ENCODE measurements around the gene ZFAND3. TPM values are rescaled to one million over a fixed set of nuclear protein-coding genes. Genes with fewer than 3 reads are reported as not detected.

Gene ZFAND3
- total and polyA plus RNA-seq, 9 donors: 16.6 to 220 (median 51.9) TPM

- Histone ChIP-seq H3K27ac (no peak overlapping the region), H3K9me3 (no peaks in the 10 kb centered on the region), H3K36me3 (no peaks in the 10 kb centered on the region), H3K4me1 (ENCODE audit: insufficient read depth) (peaks cover 13% of the 10 kb centered on the region), H3K4me3 (no peak overlapping the region), H3K27me3 (no peaks in the 10 kb centered on the region)
- TF ChIP-seq CTCF (IDR thresholded peaks at IDR 0.05) (no peak), POLR2A (IDR thresholded peaks at IDR 0.05) (no peak), EP300 (IDR thresholded peaks at IDR 0.05) (no peak)
- 89 to 96% (median 93%) methylated on average over 3 of the region's 3 CpGs for WGBS, 3 donors
- intact Hi-C loops (cut with DNase I): no loop called here
- no peak for DNase-seq
Measured at GRCh38 chr6:37983720-37984501, 164.4 kb downstream of the ZFAND3 start.

GRCh38 chr6:37984578-37984977 lies 165.1 kb downstream of the ZFAND3 start:
- Histone ChIP-seq H3K27me3 (no peaks in the 10 kb centered on the region), H3K9me3 (no peaks in the 10 kb centered on the region), H3K4me3 (no peak overlapping the region), H3K4me1 (ENCODE audit: insufficient read depth) (peaks cover 13% of the 10 kb centered on the region), H3K36me3 (no peaks in the 10 kb centered on the region), H3K27ac (no peak overlapping the region)
- no peak for DNase-seq
- 91 to 94% (median 93%) methylated on average over 2 of the region's 2 CpGs for WGBS, 3 donors
- TF ChIP-seq CTCF (IDR thresholded peaks at IDR 0.05): no peak
- TF ChIP-seq EP300 (IDR thresholded peaks at IDR 0.05): no peak
- TF ChIP-seq POLR2A (IDR thresholded peaks at IDR 0.05): no peak
- intact Hi-C loops (cut with DNase I): no loop called here

GRCh38 chr6:37985355-37985754 lies 165.8 kb downstream of the ZFAND3 start:
- intact Hi-C loops (cut with DNase I): no loop called here
- Histone ChIP-seq H3K4me1 (ENCODE audit: insufficient read depth) (peaks cover 12% of the 10 kb centered on the region), H3K27ac (no peak overlapping the region), H3K9me3 (no peaks in the 10 kb centered on the region), H3K36me3 (no peaks in the 10 kb centered on the region), H3K4me3 (no peak overlapping the region), H3K27me3 (no peaks in the 10 kb centered on the region)
- no peak for TF ChIP-seq POLR2A (IDR thresholded peaks at IDR 0.05)
- DNase-seq: no peak
- WGBS, 3 donors: 88 to 91% (median 90%) methylated on average over 7 of the region's 7 CpGs

GRCh38 chr6:37987018-37987417 lies 167.5 kb downstream of the ZFAND3 start:
- Histone ChIP-seq H3K9me3 (no peaks in the 10 kb centered on the region), H3K4me1 (ENCODE audit: insufficient read depth) (peaks cover 10% of the 10 kb centered on the region), H3K36me3 (no peaks in the 10 kb centered on the region), H3K27ac (no peak overlapping the region), H3K4me3 (no peak overlapping the region), H3K27me3 (no peaks in the 10 kb centered on the region)
- 63 to 82% (median 76%) methylated on average over 1 of the region's 1 CpG for WGBS, 3 donors
- intact Hi-C loops (cut with DNase I): no loop called here
- DNase-seq: no peak
- no peak for TF ChIP-seq POLR2A (IDR thresholded peaks at IDR 0.05)
- no peak for TF ChIP-seq EP300 (IDR thresholded peaks at IDR 0.05)
- no peak for TF ChIP-seq CTCF (IDR thresholded peaks at IDR 0.05)

GRCh38 chr6:37987559-37987958 lies 168.0 kb downstream of the ZFAND3 start:
- H3K4me1 ChIP-seq (ENCODE audit: insufficient read depth): peaks cover 10% of the 10 kb centered on the region
- intact Hi-C loops (cut with DNase I): no loop called here
- 51 to 56% (median 53%) methylated on average over 2 of the region's 2 CpGs for WGBS, 3 donors
- no peak overlapping the region for H3K4me3 ChIP-seq
- no peaks in the 10 kb centered on the region for H3K36me3 ChIP-seq
- no peak for DNase-seq
- TF ChIP-seq CTCF (IDR thresholded peaks at IDR 0.05) (no peak), EP300 (IDR thresholded peaks at IDR 0.05) (no peak), POLR2A (IDR thresholded peaks at IDR 0.05) (no peak)
- no peaks in the 10 kb centered on the region for H3K27me3 ChIP-seq
- no peak overlapping the region for H3K27ac ChIP-seq
- H3K9me3 ChIP-seq: no peaks in the 10 kb centered on the region
